SH-SY5Y (cell line): ENCODE data around the gene COL15A1.

Source experiments
- GATA2 ChIP-seq: IDR thresholded peaks from 2 replicates; pipeline ENCODE4 v1.6.1; 2011; ENCODE audit warnings: mild to moderate bottlenecking, low read depth, low read length
- GATA3 ChIP-seq: IDR thresholded peaks from 2 replicates; pipeline ENCODE4 v1.6.1; 2011; ENCODE audit warnings: low read depth, mild to moderate bottlenecking, low read length, moderate library complexity

DNA sequence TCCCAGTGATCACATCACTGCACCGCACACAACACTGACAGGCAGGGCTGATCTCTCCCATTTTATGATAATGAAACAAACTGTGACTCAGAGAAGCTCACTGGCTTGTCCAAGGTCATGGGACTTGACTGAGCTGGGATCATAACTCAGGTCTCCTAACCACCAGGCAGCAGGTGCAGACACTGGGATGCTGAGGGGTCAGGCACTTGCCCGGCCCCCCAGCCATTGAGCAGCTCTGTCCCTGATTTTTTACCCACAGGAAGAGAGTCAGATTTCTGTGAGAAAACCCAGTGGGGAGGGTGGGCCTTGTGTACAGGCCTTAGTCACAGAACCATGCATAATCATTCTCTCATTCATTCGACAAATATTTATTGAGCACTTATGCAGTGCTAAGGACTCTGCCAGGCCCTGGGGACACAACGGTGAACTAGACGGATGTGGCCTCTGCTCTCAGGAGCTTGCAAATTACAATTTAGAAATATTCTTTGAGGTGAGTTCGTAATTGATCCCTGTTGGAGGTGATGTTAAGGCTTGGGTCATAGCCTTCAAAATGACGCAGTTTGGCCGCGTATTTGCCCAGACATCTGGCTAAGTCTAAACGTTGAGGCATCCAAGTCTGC is 106.7 kb downstream of the COL15A1 start:
- TF ChIP-seq GATA2 = no peak
- TF ChIP-seq GATA3 = no peak
